ENCODE measurements around the gene ACTA2. TPM values are rescaled to one million over a fixed set of nuclear protein-coding genes. Genes with fewer than 3 reads are reported as not detected.

Gene ACTA2
- total and polyA plus RNA-seq, 4 donors: 13.2 to 182 (median 73.6) TPM

DNA sequence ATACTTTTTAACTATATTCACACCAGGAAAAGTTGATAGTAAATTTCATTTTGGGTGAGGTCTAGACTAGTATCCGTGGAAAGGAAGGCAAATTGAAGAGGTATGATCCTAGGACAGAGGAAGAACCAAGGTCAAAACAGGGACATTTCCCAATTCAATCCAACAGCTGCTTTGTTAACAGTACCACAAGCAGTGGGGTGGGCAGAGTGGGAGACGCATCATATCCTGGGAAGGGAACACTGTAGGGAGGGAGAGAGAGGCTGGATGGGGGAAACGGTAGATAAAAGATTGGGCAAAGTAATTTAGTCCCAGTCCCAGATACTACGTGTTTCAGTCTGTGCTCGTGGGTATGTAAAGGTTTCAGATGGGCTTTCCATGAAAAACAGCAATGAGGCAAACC is 28.9 kb upstream of the ACTA2 start:
- peaks cover 2 to 32% (median 26%) of the 10 kb centered on the region in 4 donors for H3K4me1 ChIP-seq (ENCODE audit: control insufficient read depth in 4 of 4, insufficient read depth in 4 of 4, low read length in 3 of 4)
- WGBS: 72% methylated on average over 5 of the region's 5 CpGs

GRCh38 chr10:88980800-88981199 is 28.2 kb upstream of the ACTA2 start:
- H3K9ac ChIP-seq (ENCODE audit: low read depth in 1 of 2, low read length in 2 of 2): no peak overlapping the region
- whole genome bisulfite sequencing: 48% methylated on average over 4 of the region's 4 CpGs
- no peak for TF ChIP-seq GABPA (IDR thresholded peaks at IDR 0.05 in 1 of 2, conservative IDR thresholded peaks at IDR 0.05 in 1 of 2)
- no peak for TF ChIP-seq HNF4A (conservative IDR thresholded peaks at IDR 0.05)
- TF ChIP-seq ATF3 (IDR thresholded peaks at IDR 0.05): no peak
- TF ChIP-seq FOXA2 (IDR thresholded peaks at IDR 0.05): no peak
- no peak for TF ChIP-seq FOXA1 (IDR thresholded peaks at IDR 0.05)
- TF ChIP-seq RAD21 (IDR thresholded peaks at IDR 0.05): no peak
- TF ChIP-seq, protein P1, sequence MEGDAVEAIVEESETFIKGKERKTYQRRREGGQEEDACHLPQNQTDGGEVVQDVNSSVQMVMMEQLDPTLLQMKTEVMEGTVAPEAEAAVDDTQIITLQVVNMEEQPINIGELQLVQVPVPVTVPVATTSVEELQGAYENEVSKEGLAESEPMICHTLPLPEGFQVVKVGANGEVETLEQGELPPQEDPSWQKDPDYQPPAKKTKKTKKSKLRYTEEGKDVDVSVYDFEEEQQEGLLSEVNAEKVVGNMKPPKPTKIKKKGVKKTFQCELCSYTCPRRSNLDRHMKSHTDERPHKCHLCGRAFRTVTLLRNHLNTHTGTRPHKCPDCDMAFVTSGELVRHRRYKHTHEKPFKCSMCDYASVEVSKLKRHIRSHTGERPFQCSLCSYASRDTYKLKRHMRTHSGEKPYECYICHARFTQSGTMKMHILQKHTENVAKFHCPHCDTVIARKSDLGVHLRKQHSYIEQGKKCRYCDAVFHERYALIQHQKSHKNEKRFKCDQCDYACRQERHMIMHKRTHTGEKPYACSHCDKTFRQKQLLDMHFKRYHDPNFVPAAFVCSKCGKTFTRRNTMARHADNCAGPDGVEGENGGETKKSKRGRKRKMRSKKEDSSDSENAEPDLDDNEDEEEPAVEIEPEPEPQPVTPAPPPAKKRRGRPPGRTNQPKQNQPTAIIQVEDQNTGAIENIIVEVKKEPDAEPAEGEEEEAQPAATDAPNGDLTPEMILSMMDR (IDR thresholded peaks at IDR 0.05; ENCODE audit: low read depth, low read length, missing input control): no peak
- TF ChIP-seq, protein P2, sequence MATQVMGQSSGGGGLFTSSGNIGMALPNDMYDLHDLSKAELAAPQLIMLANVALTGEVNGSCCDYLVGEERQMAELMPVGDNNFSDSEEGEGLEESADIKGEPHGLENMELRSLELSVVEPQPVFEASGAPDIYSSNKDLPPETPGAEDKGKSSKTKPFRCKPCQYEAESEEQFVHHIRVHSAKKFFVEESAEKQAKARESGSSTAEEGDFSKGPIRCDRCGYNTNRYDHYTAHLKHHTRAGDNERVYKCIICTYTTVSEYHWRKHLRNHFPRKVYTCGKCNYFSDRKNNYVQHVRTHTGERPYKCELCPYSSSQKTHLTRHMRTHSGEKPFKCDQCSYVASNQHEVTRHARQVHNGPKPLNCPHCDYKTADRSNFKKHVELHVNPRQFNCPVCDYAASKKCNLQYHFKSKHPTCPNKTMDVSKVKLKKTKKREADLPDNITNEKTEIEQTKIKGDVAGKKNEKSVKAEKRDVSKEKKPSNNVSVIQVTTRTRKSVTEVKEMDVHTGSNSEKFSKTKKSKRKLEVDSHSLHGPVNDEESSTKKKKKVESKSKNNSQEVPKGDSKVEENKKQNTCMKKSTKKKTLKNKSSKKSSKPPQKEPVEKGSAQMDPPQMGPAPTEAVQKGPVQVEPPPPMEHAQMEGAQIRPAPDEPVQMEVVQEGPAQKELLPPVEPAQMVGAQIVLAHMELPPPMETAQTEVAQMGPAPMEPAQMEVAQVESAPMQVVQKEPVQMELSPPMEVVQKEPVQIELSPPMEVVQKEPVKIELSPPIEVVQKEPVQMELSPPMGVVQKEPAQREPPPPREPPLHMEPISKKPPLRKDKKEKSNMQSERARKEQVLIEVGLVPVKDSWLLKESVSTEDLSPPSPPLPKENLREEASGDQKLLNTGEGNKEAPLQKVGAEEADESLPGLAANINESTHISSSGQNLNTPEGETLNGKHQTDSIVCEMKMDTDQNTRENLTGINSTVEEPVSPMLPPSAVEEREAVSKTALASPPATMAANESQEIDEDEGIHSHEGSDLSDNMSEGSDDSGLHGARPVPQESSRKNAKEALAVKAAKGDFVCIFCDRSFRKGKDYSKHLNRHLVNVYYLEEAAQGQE (IDR thresholded peaks at IDR 0.05): no peak
- TF ChIP-seq, protein P3, sequence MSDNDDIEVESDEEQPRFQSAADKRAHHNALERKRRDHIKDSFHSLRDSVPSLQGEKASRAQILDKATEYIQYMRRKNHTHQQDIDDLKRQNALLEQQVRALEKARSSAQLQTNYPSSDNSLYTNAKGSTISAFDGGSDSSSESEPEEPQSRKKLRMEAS (IDR thresholded peaks at IDR 0.05): no peak
- no peak for TF ChIP-seq JUND (IDR thresholded peaks at IDR 0.05)
- TF ChIP-seq RXRA (IDR thresholded peaks at IDR 0.05): no peak
- TF ChIP-seq HNF4G (IDR thresholded peaks at IDR 0.05): no peak
- no peak for TF ChIP-seq TAF1 (conservative IDR thresholded peaks at IDR 0.05)
- no peak for TF ChIP-seq NR2F2 (IDR thresholded peaks at IDR 0.05)
- no peak for TF ChIP-seq ZBTB33 (IDR thresholded peaks at IDR 0.05)
- TF ChIP-seq EGR1 (IDR thresholded peaks at IDR 0.05; ENCODE audit: low read depth in 2 of 2): no peak
- no peak for TF ChIP-seq SP1 (IDR thresholded peaks at IDR 0.05)
- no peak for TF ChIP-seq YY1 (IDR thresholded peaks at IDR 0.05)
- DNase-seq (ENCODE audit: low spot score): no peak
- peaks cover 2 to 34% (median 27%) of the 10 kb centered on the region in 4 donors for H3K4me1 ChIP-seq (ENCODE audit: control insufficient read depth in 4 of 4, insufficient read depth in 4 of 4, low read length in 3 of 4)
- peak overlapping the region; percentile 19 to 56 for H3K27ac ChIP-seq (ENCODE audit: low read depth in 1 of 2, low read length in 2 of 2)
- no peaks in the 10 kb centered on the region for H3K36me3 ChIP-seq (ENCODE audit: control insufficient read depth in 4 of 4, insufficient read depth in 3 of 4, low read depth in 1 of 4, low read length in 3 of 4)
- H3K9me3 ChIP-seq (ENCODE audit: control insufficient read depth in 4 of 4, low read length in 3 of 4): no peaks in the 10 kb centered on the region
- no peaks in the 10 kb centered on the region for H3K27me3 ChIP-seq (ENCODE audit: control insufficient read depth in 4 of 4, insufficient read depth in 4 of 4, low read length in 3 of 4)
- no peak overlapping the region for H3K4me3 ChIP-seq (ENCODE audit: low read depth in 1 of 3, low read length in 3 of 3)

More for the DNA sequence above, 28.9 kb upstream of the ACTA2 start:
- Histone ChIP-seq H3K27me3 (ENCODE audit: control insufficient read depth in 4 of 4, insufficient read depth in 4 of 4, low read length in 3 of 4) (no peaks in the 10 kb centered on the region), H3K36me3 (ENCODE audit: control insufficient read depth in 4 of 4, insufficient read depth in 3 of 4, low read depth in 1 of 4, low read length in 3 of 4) (no peaks in the 10 kb centered on the region), H3K4me3 (ENCODE audit: low read depth in 1 of 3, low read length in 3 of 3) (no peak overlapping the region), H3K9me3 (ENCODE audit: control insufficient read depth in 4 of 4, low read length in 3 of 4) (no peaks in the 10 kb centered on the region), H3K9ac (ENCODE audit: low read depth in 1 of 2, low read length in 2 of 2) (no peak overlapping the region), H3K27ac (ENCODE audit: low read depth in 1 of 2, low read length in 2 of 2) (peak overlapping the region; percentile 19 to 56)
- no peak for TF ChIP-seq JUND (IDR thresholded peaks at IDR 0.05)
- no peak for TF ChIP-seq FOXA1 (IDR thresholded peaks at IDR 0.05)
- no peak for TF ChIP-seq ATF3 (IDR thresholded peaks at IDR 0.05)
- no peak for TF ChIP-seq NR2F2 (IDR thresholded peaks at IDR 0.05)
- no peak for TF ChIP-seq GABPA (IDR thresholded peaks at IDR 0.05 in 1 of 2, conservative IDR thresholded peaks at IDR 0.05 in 1 of 2)
- TF ChIP-seq HNF4A (conservative IDR thresholded peaks at IDR 0.05): no peak
- no peak for DNase-seq (ENCODE audit: low spot score)
